Left hindlimb (tissue), 1 donor: Measurements from ENCODE around the gene ADCY4.
A peak's percentile ranks its signal among the peaks of the same experiment; 100 is the strongest.
"Not testable (repeated sequence)": the region's sequence is repeated elsewhere in the genome, so short reads cannot be mapped to it uniquely, and the experiment has no call there.

Source experiments
- DNase-seq: peaks from one replicate; pipeline ENCODE4 v3.0.0-alpha.2; 2018

Gene ADCY4

GRCh38 chr14:24334431-24335291 lies at the start of gene ADCY4:
ADCY4 (minus strand) TSS chr14:24335071; CDS start chr14:24334652, 419 bp downstream.
- no peak for DNase-seq

GRCh38 chr14:24384169-24384568 lies 49.3 kb upstream of the ADCY4 start:
- no peak for DNase-seq

DNA sequence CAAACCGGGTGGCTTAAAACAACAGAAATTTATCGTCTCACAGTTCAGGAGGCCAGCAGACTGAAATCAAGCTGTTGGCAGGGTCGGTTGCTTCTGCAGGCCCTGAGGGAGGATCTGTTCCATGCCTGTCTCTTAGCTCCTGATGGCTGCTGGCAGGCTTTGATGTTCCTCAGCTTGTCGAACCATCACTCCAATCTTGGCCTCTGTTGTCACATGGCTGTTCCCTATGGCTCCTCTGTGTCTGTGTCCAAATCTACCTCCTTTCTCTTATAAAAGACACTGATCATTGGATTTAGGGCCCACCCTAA lies 47.1 kb upstream of the ADCY4 start:
- no peak for DNase-seq

- DNase-seq = no peak
Observed at GRCh38 chr14:24381363-24382063, 46.6 kb upstream of the ADCY4 start.

GRCh38 chr14:24379907-24380730 lies 45.2 kb upstream of the ADCY4 start:
- no peak for DNase-seq

DNA sequence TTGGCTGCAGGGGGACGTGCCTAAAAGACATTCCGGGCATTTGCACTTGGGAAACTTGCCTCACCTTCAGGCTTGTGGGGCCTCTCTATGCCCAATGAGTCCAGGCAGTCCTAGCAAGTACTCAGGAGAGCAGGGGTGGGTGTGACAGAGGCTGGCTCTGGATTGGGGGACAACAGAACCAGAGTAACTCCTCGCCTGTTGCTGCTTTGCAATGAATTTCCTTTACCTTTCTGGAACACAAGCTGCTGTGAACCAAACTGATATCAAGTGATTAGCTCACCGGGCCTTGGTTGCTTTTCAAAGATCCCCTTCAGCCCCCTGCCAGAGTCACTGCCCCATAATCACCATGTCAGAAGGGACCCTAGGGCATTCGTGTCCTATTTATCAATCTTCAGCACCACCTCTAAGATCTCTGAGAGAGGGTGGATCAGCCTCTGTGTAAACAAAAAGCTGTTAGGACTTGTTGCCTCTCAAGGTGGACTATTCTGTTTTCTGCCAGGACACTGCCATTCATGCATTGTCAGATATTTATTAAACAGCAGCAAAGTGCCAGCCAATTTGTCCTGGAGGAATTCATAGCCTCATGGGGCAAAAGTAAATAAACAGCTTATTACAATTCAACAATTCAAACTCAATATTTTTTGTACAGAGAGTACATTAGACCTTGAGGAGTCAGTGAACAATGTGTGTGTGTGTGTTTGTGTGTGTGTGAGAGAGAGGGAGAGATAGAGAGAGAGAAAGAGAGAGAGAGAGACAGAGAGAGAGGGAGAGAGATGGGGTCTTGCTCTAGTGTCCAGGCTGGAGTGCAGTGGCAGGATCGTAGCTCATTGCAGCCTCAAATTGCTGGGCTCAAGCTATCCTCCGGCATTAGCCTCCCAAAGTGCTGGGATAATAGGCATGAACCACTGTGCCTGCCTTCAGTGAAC lies 44.4 kb upstream of the ADCY4 start:
- DNase-seq = no peak

GRCh38 chr14:24378327-24378726 lies 43.5 kb upstream of the ADCY4 start:
- DNase-seq = no peak

- DNase-seq = no peak
Observed at GRCh38 chr14:24377657-24378056, 42.8 kb upstream of the ADCY4 start.

DNA sequence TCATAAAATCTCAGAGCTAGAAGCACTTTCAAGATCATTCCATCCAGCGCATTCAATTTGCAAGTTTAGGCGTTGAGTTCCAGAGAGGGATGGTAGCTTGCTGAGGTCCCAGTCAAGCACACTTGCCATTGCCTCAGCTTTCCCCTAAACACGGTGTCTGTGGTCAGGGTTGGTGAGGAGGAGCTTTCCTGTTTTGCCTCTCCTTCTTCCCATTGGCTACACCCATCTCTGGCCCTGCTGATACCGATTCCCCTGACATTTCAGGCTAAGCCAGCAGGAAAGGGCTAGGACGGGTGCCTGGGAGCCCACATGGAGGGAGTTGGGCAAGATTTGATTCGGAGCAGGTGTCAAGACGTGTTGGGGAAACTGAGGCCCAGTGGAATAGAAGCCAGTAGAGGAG lies 42.3 kb upstream of the ADCY4 start:
- DNase-seq = no peak

- no peak for DNase-seq
Observed at GRCh38 chr14:24376448-24377070, 41.7 kb upstream of the ADCY4 start.

GRCh38 chr14:24372701-24373416 lies 38.0 kb upstream of the ADCY4 start:
- DNase-seq = no peak

DNA sequence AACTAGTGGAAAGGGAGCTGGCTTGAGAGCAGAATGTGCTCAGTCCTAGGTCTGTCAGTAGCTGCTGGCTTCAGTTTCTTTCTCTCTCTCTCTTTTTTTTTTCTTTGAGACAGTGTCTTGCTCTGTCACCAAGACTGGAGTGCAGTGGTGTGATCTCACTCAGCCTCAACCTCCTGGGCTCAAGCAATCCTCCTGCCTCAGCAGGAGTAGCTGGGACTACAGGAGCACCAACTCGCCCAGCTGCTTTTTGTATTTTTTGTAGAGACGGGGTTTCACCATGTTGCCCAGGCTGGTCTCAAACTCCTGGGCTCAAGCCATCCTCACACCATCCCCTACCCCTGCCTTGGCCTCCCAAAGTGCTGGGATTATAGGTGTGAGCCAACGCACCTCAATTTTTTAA lies 36.7 kb upstream of the ADCY4 start:
- DNase-seq = not testable (repeated sequence)

GRCh38 chr14:24370748-24371147 lies 35.9 kb upstream of the ADCY4 start:
- peak; percentile 52 for DNase-seq

DNA sequence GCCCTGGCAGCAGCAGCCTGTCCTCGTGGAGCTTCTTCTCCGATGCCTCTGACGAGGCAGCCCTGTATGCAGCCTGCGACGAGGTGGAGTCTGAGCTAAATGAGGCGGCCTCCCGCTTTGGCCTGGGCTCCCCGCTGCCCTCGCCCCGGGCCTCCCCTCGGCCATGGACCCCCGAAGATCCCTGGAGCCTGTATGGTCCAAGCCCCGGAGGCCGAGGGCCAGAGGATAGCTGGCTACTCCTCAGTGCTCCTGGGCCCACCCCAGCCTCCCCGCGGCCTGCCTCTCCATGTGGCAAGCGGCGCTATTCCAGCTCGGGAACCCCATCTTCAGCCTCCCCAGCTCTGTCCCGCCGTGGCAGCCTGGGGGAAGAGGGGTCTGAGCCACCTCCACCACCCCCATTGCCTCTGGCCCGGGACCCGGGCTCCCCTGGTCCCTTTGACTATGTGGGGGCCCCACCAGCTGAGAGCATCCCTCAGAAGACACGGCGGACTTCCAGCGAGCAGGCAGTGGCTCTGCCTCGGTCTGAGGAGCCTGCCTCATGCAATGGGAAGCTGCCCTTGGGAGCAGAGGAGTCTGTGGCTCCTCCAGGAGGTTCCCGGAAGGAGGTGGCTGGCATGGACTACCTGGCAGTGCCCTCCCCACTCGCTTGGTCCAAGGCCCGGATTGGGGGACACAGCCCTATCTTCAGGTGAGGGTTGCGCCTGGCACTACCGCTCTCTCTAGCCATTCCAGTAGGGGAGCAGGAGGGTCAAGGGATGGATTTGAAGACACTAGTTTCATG lies 35.2 kb upstream of the ADCY4 start:
- no peak for DNase-seq

GRCh38 chr14:24369463-24369862 lies 34.6 kb upstream of the ADCY4 start:
- peak; percentile 56 for DNase-seq

GRCh38 chr14:24368562-24369252 lies 33.8 kb upstream of the ADCY4 start:
- peak; percentile 93 for DNase-seq

- DNase-seq = no peak
Observed at GRCh38 chr14:24368212-24368561, 33.3 kb upstream of the ADCY4 start.

GRCh38 chr14:24367514-24368211 lies 32.8 kb upstream of the ADCY4 start, which contains the start of gene NFATC4:
NFATC4 (plus strand) TSS chr14:24368184; CDS start chr14:24368341, 157 bp downstream.
- DNase-seq = peak; percentile 95
